T-helper 1 cell treated with Interleukin-12 subunit alpha and Interleukin-12 subunit beta and Interleukin-4 antibody, amounts not matched to agents 30 ng/mL and 1 ng/mL, for 36 hours (primary cell): ENCODE data around the gene MRPL57. TPM values are rescaled to one million over a fixed set of nuclear protein-coding genes. Genes with fewer than 3 reads are reported as not detected.
"Not testable (repeated sequence)": the region's sequence is repeated elsewhere in the genome, so short reads cannot be mapped to it uniquely, and the experiment has no call there.

Experiments used
- intact Hi-C: fragments of 100-400 bp; cut with micrococcal nuclease; formaldehyde crosslinking; loops from one replicate; pipeline ENCODE4 v1.15.1; 2024
- total RNA-seq: library from RNA; stranded (reverse); gene quantifications from 2 replicates; pipeline ENCODE4 v1.2.3, GENCODE V29; 2022

The MRPL57 gene
- total RNA-seq, 1 donor from 2014 or later, result 21.5 TPM

DNA sequence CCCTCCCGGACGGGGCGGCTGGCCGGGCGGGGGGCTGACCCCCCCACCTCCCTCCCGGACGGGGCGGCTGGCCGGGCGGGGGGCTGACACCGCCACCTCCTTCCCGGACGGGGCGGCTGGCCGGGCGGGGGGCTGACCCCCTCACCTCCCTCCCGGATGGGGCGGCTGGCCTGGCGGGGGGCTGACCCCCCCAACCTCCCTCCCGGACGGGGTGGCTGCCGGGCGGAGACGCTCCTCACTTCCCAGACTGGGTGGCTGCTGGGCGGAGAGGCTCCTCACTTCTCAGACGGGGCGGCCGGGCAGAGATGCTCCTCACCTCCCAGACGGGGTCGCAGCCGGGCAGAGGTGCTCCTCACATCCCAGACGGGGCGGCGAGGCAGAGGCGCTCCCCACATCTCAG is 10.0 kb downstream of the MRPL57 start:
- intact Hi-C loops, result not testable (repeated sequence)

DNA sequence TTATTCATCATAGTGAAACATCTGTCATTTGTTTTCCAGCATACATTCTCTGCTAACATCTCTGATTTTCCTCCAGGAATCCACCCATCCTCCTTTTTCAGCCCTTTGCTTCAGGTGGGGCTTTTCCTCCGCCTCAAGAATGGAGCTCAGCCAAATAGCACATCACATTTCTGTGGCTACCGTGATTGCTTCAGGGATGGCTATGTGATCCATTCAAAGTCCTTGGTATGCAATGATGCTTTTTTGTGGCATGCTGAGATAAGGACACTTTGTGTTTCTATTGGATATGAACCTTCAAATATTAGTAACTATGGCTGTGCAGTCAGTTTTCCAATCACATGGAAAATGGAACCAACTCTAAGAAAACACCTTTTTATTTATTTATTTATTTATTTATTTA is 18.3 kb downstream of the MRPL57 start:
- intact Hi-C loops, result not testable (repeated sequence)

DNA sequence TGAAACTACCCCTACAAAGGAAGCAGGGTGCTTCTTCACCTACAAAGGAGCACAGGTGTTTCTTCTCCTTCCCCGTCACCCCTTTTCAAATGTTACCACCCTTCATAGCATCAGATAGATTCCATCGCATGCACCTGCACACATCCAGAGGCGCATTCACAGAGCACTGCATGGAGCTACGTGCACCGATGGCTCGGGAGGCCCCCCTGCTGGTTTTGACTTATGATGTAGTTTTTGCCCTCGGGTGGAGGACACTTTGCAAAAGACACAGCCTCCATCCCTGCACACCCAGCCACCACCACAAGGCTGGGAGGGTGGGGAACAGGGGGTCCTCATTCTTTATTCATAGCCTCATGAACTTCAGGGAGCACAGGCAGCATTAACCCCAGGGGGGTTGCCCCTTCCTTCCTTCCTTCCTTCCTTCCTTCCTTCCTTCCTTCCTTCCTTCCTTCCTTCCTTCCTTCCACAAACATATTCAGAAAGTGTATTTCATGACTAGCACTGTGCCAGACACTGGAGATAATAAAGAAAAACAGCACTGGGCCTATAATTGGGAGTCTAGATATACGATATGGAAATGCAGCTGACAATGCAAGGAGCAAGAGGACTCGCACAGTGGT is 21.3 kb downstream of the MRPL57 start:
- intact Hi-C loops, result not testable (repeated sequence)

DNA sequence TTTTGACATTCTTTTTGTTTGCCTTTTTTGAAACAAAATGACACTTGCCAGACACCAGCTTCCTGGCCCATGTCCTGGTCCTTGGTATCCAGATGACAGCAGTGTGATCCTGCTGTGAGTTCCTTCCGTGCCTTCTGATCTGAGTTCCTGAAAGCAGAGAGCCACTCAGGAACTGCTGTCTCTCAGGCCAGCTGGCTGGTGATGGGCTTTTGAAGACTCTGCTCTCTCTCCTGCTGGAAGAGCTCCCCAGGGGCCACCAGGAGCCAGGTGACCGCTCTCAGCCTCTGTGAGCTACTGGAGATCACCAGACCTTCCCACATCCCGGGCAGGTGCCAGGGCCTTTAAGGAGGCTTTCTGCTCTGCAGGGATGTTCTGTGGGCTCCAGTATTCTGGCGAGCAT is 21.9 kb downstream of the MRPL57 start:
- intact Hi-C loops, result not testable (repeated sequence)

DNA sequence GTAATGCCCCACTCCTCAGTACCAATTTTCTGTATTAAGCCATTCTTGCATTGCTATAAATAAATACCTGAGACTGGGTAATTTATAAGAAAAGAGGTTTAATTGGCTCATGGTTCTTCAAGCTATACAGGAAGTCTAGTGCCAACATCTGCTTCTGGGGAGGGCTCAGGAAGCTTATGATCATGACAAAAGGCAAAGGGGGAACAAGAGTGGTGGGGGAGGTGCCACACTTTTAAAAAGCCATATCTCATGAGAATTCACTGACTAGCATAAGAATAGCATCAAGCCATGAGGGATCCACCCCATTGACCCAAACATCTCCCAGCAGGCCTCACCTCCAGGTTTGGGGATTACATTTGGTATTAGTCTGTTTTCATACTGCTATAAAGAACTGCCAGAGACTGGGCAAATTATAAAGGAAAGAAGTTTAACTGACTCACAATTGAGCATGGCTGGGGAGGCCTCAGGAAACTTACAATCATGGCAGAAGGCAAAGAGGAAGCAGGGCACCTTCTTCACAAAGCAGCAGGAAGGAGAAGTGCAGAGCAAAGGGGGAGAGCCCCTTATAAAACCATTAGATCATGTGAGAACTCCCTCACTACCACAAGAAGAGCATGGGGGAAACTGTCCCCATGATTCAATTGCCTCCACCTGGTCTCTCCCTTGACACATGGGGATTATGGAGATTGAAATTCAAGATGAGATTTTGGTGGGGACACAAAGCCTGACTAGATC is 25.2 kb downstream of the MRPL57 start:
- intact Hi-C loops, result not testable (repeated sequence)

DNA sequence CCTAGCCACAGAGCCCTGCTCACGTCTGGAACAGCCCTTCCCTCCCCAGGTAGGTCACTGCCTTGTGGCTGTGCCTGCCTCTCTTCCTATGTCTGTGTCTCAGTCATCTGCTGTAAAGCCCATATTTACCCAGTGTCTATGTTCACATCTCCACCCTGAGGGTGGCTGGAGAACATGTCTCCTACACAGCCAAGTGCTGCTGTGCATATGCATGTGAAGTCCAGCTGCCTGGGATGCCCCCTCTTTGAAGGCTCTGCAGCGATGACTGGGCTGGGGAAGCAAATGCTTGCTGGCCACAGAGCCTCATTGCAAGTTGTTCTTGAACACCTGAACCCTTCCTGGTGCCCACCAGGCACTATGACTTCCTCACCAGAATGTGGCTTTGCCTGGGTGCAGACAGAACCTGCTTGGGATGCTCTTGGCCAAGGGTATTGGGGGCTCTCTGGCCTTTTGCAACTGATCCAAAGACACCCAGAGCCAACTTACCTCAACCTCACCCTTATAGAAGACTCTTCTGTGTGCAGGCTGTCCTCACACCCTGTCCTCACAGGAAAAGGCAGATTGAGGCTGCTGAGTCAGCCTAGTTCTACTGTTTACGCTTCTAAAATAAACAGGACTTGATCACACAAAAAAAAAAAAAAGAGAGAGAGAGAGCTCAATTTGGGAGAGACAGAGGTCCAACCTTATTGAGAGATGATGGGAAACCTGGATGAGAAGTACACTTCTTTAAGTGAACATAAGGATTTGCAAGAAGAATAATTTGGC is 26.5 kb downstream of the MRPL57 start:
- intact Hi-C loops, result no loop called here

DNA sequence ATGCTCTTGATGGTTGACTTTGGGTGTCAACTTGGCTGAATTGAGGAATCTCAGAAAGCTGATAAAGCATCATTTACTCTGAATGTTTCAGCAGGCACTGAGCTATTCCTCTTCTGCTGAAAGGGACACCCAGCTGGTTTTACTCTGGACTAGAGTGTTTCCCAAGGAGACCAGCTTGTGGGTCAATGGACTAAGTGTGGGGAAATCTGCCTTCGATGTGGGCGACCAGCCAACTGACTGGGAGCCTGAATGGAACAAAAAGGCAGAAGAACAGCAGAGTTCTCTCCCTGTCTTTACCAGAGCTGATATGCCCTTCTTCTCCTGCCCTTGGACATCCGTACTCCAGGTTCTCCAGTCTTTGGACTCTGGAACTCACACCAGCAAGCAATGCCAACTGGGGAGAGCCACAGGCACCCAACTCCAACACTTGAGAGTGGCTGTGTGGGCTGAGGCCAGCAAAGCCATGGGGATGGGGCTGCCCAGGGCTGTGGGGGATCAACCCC is 32.2 kb downstream of the MRPL57 start:
- intact Hi-C loops, result no loop called here

DNA sequence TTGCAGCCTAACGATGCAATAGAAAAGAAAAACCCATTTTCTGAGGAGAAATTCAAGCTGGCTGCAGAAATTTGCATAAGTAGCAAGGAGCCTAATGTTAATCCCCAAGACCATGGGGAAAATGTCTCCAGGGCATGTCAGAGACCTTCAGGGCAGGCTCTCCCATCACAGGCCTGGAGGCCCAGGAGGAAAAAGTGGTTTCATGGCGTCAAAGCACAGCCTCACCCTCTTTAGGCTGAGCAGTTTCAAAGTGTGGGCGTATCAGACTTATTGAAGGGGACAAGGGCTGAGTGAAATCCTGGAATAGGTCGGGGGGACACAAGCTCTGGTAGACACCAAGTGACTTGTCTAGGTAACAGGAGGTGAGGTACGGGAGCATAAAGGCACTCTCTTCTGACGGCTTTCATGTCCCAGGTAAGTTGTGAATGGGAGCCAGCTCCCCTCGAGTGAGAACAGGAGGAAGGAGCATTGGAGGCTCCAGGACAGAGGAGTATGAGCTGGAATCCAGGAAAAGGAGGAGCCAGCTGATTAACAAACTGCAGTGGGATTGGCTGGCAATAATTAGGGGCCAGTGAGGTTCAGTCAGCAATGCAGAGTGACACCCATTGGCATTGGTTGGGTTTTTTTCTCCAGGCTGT is 35.8 kb downstream of the MRPL57 start:
- intact Hi-C loops, result no loop called here

DNA sequence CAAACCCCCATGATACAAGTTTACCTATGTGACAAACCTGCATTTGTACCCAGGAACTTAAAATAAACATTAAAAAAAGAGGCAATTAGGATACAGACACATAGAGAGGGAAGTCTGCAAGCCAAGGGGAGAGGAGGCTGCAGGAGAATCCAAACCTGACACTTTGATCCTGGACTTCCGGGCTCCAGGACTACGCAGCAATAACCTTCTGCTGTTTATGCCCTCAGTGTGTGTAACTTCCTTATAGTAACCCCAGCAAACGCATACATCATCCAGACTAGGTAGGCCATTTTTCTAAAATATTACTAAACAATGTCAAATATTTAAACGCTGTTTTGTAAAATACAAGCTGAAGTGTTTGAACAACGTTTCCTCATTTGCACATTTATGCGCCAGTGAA is 39.0 kb downstream of the MRPL57 start:
- intact Hi-C loops, result not testable (repeated sequence)

DNA sequence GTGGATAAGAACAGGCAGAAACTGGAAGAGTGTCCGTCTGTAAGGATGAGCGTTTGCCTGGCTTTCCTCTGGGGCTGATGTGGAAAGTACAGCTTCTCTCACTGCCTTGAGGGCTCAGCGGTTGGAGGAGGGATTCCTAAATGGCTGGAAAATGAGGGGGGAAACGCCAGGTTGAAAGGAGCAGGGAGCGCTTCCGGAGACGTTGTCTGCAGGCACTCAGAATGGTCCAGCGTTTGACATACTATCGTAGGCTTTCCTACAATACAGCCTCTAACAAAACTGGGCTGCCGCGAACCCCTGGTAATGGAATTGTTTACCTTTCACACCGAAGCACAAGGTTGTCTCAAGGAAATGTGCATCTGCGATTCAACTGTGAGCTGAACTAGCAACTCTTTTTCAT is 39.9 kb downstream of the MRPL57 start:
- intact Hi-C loops, result no loop called here

DNA sequence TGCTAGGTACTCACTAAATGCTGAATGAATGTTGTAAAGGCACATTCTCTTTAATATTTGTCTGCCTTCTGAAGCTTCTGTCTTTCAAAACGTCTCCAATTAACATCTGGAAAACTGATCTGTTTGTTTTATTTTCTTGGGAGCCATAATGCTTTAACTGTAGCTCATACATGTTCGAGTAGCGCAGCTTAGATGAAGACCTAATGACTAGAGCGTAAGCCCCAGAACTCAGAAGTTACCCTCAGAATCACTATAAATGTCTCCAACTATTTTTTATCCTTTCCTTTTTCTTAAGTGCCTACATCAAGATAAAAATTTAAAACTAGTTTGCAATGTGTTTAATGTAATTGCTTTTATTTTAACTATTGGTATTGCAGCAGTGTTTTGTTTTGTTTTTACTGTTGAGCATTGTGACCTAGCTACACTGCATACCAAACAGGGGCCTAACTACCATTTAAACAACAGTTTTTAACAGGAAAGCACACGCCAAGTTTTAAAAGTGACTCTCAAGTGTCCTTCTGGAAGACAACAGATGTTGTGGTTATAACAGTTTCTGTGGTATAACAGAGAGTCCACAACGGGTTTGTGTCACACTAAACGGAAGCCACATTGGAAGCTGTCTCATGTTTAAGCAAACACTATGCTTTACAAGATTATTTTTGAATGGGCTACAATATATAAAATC is 42.0 kb downstream of the MRPL57 start:
- intact Hi-C loops, result no loop called here

DNA sequence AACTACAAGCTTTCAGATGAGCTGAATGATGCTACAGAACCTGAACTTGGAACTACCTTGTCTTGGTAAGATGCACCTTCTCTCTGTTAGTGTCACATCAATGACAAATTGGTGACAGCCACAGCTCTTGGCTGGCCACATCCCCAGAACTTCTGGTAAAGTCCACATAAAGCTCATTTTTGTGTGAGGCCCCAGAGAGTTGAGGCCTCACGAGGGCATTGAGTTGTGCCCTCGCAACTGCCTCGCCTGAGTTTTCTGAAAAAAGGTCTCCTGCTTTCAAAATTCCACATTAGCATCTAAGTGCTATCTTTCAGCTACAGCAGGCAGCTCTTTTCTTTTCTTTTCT is 42.6 kb downstream of the MRPL57 start:
- intact Hi-C loops, result no loop called here

DNA sequence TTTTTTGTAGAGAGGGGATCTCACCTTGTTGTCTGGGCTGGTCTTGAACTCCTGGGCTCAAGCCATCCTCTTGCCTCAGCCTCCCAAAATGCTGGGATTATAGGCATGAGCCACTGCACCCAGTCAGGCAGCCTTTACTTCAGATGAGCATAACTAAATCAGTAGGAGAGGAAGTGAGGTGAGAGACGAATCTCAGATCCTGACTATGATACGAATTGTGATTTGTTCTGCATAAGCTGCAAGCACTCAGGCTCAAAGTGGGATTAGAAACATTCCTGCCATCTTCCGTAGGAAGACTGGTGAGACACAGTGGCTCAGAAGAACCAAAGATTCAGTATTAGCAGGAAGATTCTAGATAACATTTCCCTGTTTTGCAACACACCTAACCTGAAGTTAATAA is 43.3 kb downstream of the MRPL57 start:
- intact Hi-C loops, result not testable (repeated sequence)

DNA sequence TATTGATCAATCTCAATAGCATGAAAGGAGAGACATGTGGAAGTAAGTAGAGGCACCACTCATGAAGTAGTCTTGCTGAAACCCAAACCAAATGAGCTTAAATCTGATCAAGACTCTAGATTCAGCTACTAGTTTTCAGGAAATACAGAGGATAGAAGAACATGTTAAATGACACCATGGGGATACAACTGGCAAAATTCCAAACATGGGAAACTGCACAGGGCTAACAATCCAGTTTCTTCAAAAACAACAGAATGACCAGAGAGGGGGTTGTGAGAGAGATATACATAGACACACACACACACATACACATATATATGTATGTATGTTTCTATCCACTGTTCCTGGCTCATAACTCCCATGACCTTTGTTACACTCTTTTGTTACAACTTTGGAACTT is 44.8 kb downstream of the MRPL57 start:
- intact Hi-C loops, result no loop called here

DNA sequence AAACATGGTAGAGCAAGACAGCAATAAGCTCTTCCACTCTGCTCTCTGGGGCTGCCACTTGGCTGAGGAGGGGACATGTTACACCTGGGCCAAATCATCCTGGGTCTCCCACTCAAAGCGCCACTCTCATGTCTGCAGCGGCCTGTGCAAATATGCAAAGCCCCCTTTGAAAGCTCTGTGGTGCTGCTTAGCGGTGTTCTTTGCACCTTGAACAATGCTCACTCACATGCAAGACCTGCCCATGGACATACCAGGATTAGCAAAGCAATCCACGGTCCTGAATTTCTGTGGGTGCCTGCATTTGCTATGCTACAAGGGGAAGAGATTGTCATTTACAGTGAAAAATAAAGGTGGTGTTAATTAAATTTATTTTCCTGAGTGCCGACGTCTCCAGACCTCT is 48.6 kb downstream of the MRPL57 start:
- intact Hi-C loops, result no loop called here

DNA sequence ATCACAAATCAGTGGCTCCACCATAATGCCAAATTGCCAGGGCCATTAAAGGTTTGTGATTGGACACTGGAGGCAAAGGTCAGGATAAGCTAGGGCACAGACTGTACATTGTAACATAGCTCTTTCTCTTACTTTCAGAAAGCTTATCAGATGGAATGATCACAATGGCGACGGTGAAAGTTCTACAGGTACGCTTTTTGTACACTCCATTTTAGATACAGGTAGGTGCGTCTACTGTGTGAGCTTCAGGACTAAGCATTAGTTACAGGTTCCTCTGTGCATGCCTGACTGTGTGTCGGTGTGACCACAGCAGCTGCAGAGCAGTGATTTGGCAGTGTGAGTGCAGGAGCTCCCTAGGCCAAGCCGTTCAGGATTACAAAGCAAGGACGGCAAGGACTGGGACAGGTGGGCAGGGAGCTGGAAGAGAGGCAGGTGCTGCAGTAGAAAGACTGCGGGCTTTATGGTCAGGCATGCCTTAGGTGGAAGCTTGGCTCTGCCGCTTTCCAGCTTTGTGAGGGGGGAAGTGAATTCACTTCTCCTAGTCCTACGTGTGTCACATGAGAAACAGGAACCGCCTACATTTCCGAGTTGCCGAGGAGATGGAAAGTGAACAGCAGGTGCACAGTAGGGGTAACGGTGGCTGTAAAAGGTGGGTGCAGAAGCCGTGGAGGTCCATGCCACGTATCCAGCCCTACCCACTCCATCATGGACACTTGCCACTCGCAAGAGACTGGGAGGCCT is 49.6 kb downstream of the MRPL57 start:
- intact Hi-C loops, result no loop called here

DNA sequence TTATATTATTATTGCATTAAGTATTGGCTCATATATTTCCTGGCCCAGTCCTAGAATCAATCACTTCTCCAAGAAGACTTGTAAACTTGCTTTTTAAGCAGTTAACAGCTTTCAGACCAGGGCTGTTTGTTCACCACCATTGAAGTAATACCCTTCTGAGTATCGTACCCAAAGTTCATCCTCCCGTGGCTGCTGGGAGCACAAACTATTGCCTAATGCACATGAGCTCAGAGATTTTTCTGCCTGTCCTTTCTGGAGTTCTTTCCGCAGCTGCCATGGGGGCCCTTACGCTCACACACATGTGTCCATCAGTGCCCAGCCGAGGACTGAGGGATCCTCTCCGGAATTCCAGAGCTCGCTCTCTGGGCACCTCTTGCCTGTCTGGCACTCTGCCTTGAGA is 51.5 kb downstream of the MRPL57 start:
- intact Hi-C loops, result no loop called here
